SH-SY5Y (cell line): ENCODE data around the gene IRF8.

Source experiments
- GATA2 ChIP-seq: IDR thresholded peaks from 2 replicates; pipeline ENCODE4 v1.6.1; 2011; ENCODE audit warnings: mild to moderate bottlenecking, low read depth, low read length
- GATA3 ChIP-seq: IDR thresholded peaks from 2 replicates; pipeline ENCODE4 v1.6.1; 2011; ENCODE audit warnings: low read depth, mild to moderate bottlenecking, low read length, moderate library complexity

DNA sequence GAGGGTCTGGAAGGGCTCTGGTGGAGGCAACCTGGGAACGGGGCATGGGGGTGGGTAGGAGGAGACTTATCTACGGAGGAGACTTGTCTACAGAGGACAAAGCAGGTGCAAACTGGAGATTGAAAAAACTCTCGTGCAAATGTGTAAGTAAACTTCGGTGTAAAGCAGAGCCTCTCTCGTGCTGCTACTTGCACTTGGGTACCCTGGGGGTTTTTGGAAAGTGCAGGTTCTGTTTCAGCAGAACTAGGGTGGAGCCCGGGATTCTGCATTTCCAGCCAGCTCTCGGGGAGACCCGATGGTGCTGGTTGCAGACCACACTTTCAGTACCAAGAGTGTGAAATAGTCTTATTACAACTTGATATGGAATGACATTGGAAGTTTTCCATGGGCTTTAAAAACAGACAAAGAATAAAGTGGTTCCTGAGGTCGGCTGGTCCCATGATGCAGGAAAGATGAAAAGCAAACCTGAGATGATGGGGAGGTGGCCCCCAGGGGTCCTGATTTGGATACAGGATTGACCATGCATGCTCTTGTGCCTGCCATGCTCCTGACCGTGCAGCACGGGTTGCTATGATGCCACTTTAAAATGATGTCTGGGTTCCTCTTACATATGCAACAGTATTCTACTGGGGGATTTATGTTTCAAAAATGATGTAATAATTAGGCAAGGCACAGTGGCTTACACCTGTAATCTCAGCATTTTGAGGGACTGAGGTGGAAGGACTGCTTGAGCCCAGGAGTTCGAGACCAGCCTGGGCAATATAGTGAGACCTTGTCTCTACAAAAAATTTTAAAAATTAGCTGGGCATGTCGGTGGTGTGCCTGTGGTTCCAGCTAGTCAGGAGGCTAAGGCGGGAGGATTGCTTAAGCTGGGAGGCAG lies 69.3 kb downstream of the IRF8 start:
- TF ChIP-seq GATA2: no peak
- TF ChIP-seq GATA3: no peak
